GM19025 (cell line): ENCODE measurements around the gene PNMA1.

ENCODE experiments used
- ATAC-seq: cut with Tn5 transposase; IDR thresholded peaks from one replicate; pipeline ENCODE4 v1.9.1; 2021; ENCODE audit warnings: mild to moderate bottlenecking, low read depth, moderate library complexity; ENCODE audit not compliant: unreplicated experiment

PNMA1 gene

GRCh38 chr14:73678698-73679097, 35.5 kb downstream of the PNMA1 start:
- ATAC-seq, result no peak

- no peak for ATAC-seq
These were observed 39.2 kb downstream of the PNMA1 start for GRCh38 chr14:73674986-73675385.

- ATAC-seq, result no peak
These were observed 46.3 kb downstream of the PNMA1 start for GRCh38 chr14:73667854-73668253.

- ATAC-seq, result no peak
These were observed 47.6 kb downstream of the PNMA1 start for GRCh38 chr14:73666583-73666982.

GRCh38 chr14:73665130-73665529, 49.1 kb downstream of the PNMA1 start:
- ATAC-seq, result no peak

- no peak for ATAC-seq
These were observed 50.5 kb downstream of the PNMA1 start for GRCh38 chr14:73663548-73664212.

- no peak for ATAC-seq
These were observed 51.7 kb downstream of the PNMA1 start for GRCh38 chr14:73662487-73662943.

- no peak for ATAC-seq
These were observed 52.3 kb downstream of the PNMA1 start for GRCh38 chr14:73661872-73662271.
